Type B pancreatic cell (in vitro differentiated cells): ENCODE data around the gene F2RL1. TPM values are rescaled to one million over a fixed set of nuclear protein-coding genes. Genes with fewer than 3 reads are reported as not detected.

Source experiments
- DNase-seq: peaks from one replicate; pipeline ENCODE4 v3.0.0; 2021; ENCODE audit warnings: mixed read lengths; ENCODE audit not compliant: unreplicated experiment; ENCODE audit errors: extremely low spot score
- H3K27ac Mint-ChIP-seq: 2 replicates; pipeline ENCODE4 v1.8.0; 2021; ENCODE audit warnings: mild to moderate bottlenecking, mixed read lengths
- H3K27me3 Mint-ChIP-seq: 2 replicates; pipeline ENCODE4 v1.8.0; 2021; ENCODE audit warnings: mixed read lengths
- H3K36me3 Mint-ChIP-seq: 2 replicates; pipeline ENCODE4 v1.8.0; 2021; ENCODE audit warnings: mixed read lengths
- H3K4me1 Mint-ChIP-seq: one replicate; pipeline ENCODE4 v1.8.0; 2021; ENCODE audit warnings: mixed read lengths; ENCODE audit not compliant: unreplicated experiment
- H3K4me3 Mint-ChIP-seq: 2 replicates; pipeline ENCODE4 v1.8.0; 2021; ENCODE audit warnings: mild to moderate bottlenecking, mixed read lengths
- H3K9me3 Mint-ChIP-seq: 2 replicates; pipeline ENCODE4 v1.8.0; 2021; ENCODE audit warnings: mixed read lengths
- CTCF ChIP-seq: fragments of 200-600 bp; sonication (generic); conservative IDR thresholded peaks from 2 replicates; pipeline ENCODE4 v1.5.0; 2021; ENCODE audit warnings: antibody characterized with exemption, mild to moderate bottlenecking
- total RNA-seq: library from RNA; stranded (reverse); gene quantifications from 2 replicates; pipeline ENCODE4 v1.2.1, GENCODE V29; 2021; ENCODE audit warnings: low replicate concordance

Gene F2RL1
- total RNA-seq, 1 donor from 2014 or later: 10.9 TPM

- DNase-seq: no peak
- no peak for TF ChIP-seq CTCF
- no peak overlapping the region for H3K27ac Mint-ChIP-seq
- no peak overlapping the region for H3K4me3 Mint-ChIP-seq
- no peaks in the 10 kb centered on the region for H3K36me3 Mint-ChIP-seq
- H3K9me3 Mint-ChIP-seq: no peaks in the 10 kb centered on the region
- peaks cover 5% of the 10 kb centered on the region for H3K4me1 Mint-ChIP-seq
- H3K27me3 Mint-ChIP-seq: peaks cover 5% of the 10 kb centered on the region
These were observed 17.5 kb upstream of the F2RL1 start for GRCh38 chr5:76801159-76801802.

- TF ChIP-seq CTCF: no peak
- Mint-ChIP-seq H3K9me3 (no peaks in the 10 kb centered on the region), H3K4me1 (peaks cover 7% of the 10 kb centered on the region), H3K4me3 (no peak overlapping the region), H3K27ac (no peak overlapping the region), H3K36me3 (no peaks in the 10 kb centered on the region), H3K27me3 (peaks cover 6% of the 10 kb centered on the region)
- no peak for DNase-seq
These were observed 17.0 kb upstream of the F2RL1 start for GRCh38 chr5:76801803-76802195.

GRCh38 chr5:76804266-76804665, 14.6 kb upstream of the F2RL1 start:
- TF ChIP-seq CTCF: no peak
- Mint-ChIP-seq H3K4me3 (no peak overlapping the region), H3K9me3 (no peaks in the 10 kb centered on the region), H3K27me3 (peaks cover 11% of the 10 kb centered on the region), H3K27ac (no peak overlapping the region), H3K36me3 (no peaks in the 10 kb centered on the region), H3K4me1 (peaks cover 14% of the 10 kb centered on the region)
- DNase-seq: no peak

GRCh38 chr5:76805821-76806505, 12.9 kb upstream of the F2RL1 start:
- no peak for DNase-seq
- Mint-ChIP-seq H3K4me3 (no peak overlapping the region), H3K9me3 (peaks cover 3% of the 10 kb centered on the region), H3K27me3 (peaks cover 11% of the 10 kb centered on the region), H3K36me3 (peaks cover 3% of the 10 kb centered on the region), H3K27ac (no peak overlapping the region), H3K4me1 (peaks cover 14% of the 10 kb centered on the region)
- no peak for TF ChIP-seq CTCF

GRCh38 chr5:76807296-76807695, 11.5 kb upstream of the F2RL1 start:
- Mint-ChIP-seq H3K27ac (no peak overlapping the region), H3K4me3 (no peak overlapping the region), H3K36me3 (peaks cover 3% of the 10 kb centered on the region), H3K4me1 (peaks cover 14% of the 10 kb centered on the region), H3K9me3 (peaks cover 6% of the 10 kb centered on the region), H3K27me3 (peaks cover 11% of the 10 kb centered on the region)
- DNase-seq: no peak
- TF ChIP-seq CTCF: no peak
